GM04503 (cell line): ENCODE results near the gene PHLDB1.

Experiments
- DNase-seq: peaks from one replicate; pipeline ENCODE4 v3.0.0-alpha.2; 2012; ENCODE audit warnings: low read depth

PHLDB1 gene

DNA sequence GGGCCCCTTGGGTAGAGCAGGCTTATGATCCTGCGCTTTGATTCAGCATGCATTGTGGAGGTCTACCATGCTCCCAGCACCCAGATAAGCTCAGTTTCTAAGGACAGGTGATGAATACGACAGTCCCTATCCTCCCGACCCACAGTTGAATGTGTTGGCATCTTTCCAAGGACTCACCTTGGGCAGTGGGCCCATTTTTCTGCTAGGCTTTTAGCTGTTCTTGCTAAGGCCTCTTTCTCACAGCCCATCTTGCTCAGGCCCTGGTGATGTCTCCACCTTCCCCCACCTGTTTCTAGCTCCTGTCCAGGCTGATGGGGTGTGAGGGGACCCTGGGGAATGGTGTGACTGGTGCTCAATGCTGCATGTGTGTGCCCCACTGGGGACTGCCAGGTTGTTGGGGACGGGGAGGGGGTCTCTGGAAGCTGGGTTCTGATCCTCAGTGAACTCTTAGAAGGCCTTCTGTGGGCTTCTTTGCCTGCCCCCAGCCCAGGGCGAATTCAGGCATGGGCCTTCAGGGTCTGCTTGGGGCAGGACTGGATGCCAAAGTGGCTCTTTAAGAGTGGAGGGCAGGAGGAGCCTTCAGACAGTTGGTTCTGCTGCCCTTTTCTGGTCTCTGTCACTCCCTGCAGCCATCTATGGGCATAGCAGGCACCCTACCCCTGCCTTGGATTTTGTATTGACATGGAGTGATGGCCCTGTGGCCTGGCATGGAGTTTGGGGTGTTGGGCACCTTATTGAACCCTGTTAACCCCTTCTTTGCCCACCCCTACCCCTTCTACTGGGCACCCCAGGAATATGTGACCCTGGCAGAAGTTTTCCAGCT is 33.1 kb downstream of the PHLDB1 start:
- no peak for DNase-seq

DNA sequence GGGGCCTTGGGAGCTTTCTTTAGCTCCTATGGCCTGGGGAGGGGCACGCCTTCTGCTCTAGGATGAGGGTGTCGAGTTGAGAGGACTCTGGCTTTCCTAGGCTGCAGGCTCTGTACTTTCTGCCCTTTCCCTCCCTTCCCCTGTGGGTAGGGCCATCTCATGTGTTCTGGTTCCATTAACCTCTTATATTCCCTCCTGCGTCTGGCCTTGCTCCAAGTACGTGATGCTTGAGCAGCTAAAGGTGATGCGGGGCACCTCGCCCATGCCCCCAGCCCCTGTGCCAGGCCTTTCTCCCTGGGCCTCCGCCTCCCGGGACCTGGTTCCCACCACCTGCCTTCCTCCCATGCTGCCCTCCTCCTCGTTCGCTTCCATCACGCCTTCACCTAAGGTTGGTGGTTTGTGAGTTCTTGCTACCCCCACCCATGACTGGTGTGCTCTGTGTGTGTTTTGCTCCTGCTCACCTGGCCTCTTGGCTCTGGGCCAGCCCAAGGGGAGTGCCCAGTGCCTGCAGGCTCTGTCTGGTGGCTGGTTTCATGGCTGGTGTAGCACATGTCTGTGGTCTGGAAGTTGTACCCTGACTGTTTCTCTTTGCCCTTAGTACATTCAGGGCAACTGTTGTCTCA is 34.1 kb downstream of the PHLDB1 start:
- DNase-seq, result no peak

DNA sequence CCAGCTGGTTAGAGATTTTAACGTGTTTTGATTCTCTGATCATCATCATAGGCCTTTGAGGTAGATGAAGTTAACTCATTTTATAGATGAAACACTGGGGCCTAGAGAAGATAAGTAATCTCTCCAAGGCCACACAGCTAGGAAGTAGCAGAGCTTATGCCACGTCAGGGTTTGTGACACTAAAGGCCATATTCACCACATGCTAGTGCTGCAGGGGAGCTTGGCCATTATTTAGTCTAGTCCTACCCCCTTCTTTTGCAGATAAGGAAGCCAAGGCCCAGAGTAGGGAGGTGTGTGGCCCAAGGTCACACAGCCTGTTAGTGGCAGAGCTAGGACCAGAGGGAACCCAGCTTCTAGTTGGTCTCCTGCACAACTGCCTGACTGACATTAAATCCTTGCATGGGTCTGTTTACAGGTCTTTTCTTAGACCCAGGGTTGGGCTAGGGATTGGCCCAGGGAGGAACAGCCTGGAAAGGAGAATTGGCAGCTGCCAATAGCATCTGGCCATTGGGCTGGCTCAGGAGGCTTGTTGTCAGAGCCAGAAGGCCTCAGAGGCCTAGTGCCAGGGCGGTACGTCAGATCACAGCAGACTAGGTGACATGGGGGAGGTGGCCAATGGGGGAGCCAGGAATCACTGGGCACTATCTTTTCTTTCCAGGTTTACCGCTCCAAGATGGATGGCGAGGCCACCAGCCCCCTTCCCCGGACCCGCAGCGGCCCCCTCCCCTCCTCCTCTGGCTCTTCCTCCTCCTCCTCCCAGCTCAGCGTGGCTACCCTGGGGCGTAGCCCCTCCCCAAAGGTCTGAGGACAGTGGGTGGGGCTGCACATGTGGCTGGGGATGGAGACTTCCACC is 36.0 kb downstream of the PHLDB1 start:
- no peak for DNase-seq

DNA sequence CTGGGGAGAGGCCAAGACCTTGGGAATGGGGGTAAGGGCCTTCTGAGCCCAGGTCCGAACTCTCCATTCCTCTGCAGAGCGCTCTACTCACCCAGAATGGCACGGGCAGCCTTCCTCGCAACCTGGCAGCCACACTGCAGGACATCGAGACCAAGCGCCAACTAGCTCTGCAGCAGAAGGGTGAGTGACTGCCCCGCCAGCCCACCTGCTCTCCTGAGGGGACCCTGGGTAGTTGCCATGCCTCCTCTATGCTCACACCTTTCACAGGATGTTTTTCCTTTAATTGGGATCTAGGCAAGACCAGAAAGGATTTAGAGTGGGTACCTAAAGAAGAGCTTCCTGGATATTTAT is 36.6 kb downstream of the PHLDB1 start:
- no peak for DNase-seq

DNA sequence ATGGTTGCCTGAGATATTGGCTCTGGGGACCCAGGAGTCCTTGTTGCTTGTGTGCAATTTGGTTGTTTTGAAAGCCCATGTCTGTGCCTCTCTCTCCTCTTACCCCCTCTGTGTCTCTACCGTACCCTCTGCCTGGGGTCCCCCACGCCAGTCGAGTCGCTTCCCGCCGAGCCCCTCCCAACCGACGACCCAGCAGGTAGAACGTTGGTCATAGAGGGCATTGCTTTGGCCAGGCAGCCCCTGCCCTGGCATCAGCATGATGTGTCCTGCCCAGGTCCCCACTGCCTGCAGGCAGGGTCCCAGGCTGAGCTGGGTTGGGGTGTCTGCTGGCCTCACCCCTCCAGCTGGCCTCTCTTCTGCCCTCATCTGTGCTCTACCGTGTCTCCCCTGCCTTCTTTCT is 37.1 kb downstream of the PHLDB1 start:
- no peak for DNase-seq

DNA sequence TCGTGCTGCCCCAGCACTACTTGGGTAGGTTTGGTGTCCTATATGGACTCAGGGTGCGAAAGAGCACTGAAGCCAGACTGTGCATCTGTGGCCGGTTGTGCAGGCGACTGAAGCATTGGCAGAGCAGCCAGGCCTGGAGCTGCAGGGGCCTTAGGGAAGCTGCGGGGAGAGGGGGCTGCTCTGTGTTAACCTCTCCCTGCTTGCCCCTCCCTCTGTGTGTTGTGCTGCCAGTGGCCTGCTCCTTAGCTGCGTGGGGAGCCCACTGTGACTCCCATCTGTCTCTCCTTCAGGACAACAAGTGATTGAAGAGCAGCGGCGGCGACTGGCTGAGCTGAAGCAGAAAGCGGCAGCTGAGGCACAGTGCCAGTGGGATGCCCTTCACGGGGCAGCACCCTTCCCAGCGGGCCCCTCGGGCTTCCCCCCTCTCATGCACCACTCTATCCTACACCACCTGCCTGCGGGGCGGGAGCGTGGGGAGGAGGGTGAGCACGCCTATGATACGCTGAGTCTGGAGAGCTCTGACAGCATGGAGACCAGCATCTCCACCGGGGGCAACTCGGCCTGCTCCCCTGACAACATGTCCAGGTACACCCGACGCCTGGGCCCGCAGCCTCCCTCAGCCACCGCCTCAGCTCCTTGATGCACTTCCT is 37.8 kb downstream of the PHLDB1 start:
- no peak for DNase-seq

DNA sequence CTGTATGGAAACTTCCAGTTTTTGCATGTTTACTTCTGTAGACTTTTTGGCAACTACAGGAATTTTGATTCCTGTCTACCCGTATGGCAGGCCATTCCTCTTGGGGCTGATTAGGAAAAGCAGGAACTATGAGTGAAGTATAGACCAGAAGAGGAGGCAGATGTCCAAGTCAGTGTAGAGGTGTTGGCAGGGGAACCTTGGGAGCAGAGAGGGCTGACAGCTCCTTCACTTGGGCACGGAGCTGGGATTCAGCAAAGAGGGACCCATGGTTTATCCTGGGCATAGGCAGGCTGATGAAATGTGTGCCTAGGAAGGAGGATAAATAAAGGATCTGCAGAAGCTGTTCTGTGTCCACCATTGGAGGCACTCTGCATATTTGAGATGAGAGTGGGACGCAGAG is 39.0 kb downstream of the PHLDB1 start:
- DNase-seq, result no peak

DNA sequence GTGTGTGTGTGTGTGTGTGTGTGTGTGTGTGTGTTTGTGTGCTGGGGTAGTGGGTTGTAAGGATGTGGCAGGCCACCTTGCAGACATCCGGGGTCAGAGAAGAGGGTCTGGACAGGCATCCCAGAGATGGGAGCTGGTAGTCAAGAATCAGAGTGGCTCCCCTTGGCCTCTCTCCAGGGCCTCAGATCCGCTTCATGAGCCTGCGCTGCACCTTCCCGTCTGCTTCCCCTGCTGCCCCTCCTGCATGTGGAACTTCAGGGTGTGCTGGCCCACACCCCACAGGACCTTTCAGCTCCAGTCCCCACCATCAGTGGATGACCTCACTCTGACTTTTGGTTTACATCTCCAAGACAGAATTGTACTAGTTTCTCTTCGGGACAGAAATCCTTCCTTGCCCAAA is 40.9 kb downstream of the PHLDB1 start:
- no peak for DNase-seq

DNA sequence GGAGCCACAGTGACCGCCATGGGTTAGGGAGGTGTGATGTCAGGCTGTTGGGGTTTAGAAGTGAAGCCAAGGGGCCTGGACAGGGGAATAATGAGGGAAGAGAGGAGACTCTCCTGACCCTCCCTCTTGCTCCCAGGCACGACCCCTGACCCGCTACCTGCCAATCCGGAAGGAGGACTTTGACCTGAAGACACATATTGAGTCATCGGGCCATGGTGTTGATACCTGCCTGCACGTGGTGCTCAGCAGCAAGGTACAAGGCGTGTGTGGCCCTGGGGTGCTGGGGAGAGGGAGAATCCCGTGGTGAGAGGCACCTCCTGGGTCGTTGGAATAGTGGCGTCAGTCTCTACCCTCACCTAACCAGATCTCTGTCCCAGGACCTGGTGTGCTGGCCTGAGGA is 42.5 kb downstream of the PHLDB1 start:
- DNase-seq, result no peak

DNA sequence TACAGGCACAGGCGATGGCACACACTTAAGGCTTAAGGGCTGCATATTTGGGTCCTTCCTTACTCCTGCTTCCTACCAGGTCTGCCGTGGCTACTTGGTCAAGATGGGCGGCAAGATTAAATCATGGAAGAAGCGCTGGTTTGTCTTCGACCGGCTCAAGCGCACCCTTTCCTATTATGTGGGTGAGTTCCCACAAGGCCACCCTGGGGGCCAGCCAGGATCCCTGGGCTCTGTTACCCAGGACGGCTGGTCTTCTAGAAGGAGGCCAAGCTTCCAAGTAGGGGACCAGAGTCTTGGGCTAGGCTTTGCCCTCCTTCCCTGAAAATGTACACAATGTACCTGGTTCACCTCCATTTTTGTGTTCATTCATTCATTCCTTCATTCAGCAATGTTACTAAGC is 43.0 kb downstream of the PHLDB1 start:
- DNase-seq, result no peak

DNA sequence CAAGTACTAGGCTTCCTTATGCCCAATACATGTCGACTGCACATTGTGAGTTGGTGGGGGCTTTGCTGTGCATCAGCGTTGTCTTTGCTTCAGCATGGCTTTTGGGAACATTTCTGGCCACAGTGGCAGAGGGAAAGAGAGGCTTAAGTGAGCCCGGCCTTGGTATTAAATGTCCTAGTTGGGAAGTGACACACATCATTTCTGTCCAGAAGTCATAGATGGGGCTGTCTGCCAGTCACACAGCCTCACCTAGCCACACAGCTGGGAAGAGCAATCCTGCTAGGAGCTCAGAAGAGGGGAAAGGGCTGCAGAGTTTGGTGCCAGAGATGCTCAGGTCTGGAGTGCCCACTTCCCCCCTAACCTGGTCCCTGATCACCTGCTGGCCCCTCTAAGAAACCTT is 44.4 kb downstream of the PHLDB1 start:
- DNase-seq, result no peak

DNA sequence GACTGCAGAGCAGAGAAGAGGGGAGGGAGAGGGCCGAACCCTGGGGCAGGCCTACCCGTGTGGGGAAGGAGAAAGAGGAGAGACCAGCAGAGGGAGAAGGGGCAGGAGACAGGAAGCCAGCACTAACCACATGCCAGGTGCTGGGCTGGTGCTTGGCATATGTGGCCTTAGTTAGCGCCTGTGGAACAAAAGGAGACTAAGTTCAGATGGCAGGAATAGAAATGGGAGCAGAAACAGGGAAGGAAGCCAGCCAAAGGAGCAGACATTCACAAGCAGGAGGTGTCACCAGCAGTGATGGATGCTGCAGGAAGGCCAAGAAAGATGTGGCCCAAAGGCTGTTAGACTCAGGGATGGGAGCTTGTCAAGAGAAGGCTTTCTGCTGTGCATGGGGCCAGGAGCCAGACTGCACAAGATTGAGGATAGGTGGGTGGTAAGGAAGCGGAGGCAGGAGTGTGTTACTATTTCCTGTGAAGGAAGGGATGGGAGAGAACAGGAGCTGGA is 45.3 kb downstream of the PHLDB1 start:
- no peak for DNase-seq

DNA sequence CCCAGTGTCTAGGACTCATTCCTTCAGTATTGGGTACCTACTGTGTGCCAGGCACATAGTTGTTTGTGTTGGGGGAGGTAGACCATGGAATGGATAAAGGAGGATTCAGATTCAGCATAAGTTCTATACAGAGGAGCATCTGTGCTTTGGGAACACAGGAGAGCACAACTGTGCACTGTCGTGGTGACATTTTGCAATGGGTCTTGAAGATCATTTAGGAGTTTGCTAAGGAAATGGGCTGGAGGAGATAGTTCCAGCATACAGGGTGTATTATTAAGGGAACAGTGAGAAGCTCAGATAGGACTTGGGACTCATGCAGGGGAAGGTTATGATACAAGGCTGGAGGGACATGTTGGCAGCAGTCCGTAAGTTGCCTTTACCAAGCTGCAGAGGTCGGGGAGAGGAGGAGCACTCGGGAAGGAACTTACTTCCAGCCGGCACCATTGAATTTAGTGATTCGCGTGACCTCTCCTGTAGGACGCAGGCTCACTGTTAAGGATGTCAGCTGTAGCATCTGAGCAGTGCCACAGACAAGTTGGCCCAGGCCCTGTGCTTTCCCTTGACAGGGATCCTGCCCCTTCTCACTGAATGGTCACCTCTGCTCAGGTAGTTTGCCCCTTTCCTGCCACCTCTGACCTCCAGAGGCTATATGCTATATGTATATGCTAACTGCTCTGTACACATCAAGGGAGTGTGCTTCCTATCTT is 46.4 kb downstream of the PHLDB1 start:
- no peak for DNase-seq

DNA sequence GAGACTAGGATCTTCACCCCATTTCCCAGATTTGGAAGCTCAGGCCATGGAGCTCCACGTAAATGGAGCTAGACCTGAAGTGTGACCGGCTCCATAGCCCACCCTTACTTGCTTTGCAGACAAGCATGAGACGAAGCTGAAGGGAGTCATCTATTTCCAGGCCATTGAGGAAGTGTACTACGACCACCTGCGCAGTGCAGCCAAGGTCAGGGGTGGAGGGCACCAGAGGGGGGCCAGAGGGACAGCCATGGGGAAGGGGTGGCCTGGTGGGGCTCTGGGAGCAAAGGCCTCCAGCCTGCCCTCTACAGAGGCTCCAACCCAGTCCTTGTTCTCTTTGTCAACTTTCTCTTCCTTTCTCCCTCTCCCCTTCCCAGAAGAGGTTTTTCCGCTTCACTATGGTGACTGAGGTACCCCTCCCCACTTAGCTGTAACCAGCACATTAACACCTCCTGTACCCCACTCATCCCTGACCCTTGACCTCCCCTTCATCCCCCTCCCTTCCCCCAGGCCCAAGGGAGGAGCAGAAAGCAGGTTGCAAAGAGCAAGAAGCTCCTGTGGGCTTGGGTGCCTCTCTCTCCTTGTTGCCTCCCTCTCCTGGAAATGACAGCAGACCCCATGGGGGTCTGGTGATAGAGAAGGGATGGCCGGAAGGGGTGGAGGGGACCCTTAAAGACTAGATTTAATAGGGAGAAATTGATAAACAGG is 48.2 kb downstream of the PHLDB1 start:
- DNase-seq, result no peak

DNA sequence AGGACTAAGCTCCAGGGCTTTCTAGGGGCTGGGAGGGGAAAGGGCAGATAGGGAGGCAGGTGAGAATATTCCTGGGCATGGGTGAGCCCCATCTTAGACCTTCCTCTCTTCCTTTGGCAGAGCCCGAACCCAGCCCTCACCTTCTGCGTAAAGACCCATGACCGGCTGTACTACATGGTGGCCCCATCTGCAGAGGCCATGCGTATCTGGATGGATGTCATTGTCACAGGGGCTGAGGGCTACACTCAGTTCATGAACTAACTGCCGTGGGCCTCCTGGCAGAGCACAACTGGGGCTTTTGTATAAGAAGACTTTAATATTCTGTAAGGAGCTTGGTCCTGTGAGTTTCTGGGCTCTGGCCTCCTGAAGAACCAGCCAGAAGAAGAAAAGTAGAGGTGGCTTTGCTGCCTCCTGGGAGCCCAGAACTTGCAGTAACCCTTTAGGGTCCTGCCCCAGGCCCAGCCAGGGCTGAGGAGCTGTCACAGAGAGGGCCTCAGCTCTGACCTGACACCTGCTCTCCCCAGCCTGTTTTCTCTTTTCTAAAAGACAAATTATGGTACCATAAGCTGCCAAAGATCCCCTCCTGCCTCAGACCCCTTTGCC is 49.2 kb downstream of the PHLDB1 start:
- DNase-seq, result no peak

DNA sequence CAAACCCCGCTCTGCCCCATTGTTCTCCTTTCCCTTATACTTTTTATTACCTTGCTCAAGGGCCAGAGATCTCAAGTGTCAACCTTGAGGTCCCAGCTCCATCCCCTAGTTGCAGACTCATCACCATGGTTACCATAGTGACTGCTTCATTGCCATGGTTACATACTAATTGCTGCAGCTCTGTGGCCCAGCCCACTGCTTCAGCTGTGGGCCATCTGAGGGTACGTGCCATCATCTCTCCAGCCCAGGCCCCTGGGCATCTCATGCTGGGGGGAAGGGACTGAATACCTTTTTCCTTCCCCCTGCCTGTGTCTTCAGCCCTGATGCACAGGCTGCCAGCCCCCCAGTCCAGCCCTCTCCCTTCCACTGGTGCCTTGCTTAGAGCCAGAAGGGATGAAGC is 49.8 kb downstream of the PHLDB1 start:
- DNase-seq, result no peak

DNA sequence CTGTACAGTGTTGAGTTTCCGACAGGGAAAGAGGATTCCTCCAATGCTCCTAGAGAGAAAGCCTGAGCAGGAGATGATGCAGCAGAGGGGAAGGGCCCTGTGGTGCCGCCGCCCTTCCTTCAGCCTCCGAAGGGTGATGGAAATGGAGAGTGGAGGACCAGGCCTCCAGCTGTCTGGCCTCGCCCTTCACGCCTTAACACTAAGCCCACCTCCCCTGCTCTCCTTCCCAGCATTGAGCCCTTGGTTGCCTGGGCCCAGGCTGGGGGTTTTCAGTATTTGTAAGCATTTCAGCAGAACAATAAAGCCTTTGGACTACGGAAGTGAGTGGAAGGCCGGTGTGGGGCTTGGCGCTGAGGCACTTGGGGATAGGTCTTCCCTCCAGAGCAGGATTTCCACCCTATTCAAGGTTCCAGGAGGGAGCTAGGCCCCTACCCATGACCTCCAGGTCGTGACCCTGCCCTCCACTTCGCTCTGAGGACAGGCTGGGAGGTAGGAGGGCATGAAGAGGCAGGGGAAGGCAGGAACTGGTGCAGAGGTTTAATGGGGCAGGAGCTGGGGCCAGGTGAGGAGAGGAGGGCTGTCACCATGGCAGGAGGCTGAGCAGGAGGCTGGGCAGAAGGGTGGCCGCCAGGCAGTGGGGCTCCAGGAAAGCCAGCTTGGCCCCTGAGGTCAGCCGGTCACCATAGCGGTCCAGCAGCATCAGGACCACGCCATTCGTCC is 50.5 kb downstream of the PHLDB1 start:
- no peak for DNase-seq

DNA sequence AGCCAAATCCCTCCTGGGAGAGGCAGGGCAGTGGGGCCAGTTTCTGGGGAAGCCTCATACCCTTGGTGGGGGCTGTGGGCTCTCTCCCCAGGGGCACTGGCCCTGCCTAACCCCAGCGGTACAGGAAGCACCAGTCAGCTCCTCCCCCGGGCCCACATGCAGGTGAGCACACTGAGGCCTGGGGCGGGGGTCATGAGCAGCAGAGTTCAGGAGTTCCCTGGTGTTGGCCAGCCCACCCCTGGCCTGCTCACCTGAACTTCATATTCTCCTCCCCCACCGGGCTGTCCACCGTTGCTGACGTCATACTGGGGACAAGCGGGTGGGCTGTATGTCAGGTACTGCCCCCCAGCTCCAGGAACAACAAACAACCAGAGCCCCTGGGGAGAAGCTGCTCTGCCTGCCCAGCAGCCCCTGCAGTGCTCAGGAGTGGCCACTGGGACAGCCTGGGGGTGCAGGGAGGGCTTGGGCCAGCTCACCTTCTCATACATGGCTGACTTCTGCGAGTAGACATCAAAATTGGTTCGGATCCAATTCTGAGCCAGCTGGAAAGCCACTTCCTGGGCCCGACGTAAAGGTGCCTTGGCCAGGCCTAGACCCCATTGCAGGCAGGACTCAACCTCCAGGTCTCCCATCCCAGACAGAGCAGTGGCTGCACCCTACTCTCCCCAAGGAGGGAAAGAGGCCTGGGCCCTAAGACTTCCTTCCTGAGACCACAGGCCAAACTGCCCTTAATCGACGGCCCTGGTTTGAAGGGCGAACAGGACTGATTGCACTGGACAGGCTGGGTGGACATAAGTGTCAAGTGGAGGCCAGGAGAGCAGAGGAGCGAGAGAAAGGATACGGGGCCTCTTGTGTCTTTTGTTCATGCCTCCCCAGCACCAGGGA is 51.3 kb downstream of the PHLDB1 start:
- no peak for DNase-seq
